HG02938 (cell line): ENCODE data around the gene SETX.
A peak's percentile ranks its signal among the peaks of the same experiment; 100 is the strongest.
"Not testable (repeated sequence)": the region's sequence is repeated elsewhere in the genome, so short reads cannot be mapped to it uniquely, and the experiment has no call there.

ENCODE experiments used
- ATAC-seq: cut with Tn5 transposase; IDR thresholded peaks from one replicate; pipeline ENCODE4 v1.9.1; 2021; ENCODE audit warnings: mild to moderate bottlenecking, moderate library complexity; ENCODE audit not compliant: unreplicated experiment

SETX gene, protein sequence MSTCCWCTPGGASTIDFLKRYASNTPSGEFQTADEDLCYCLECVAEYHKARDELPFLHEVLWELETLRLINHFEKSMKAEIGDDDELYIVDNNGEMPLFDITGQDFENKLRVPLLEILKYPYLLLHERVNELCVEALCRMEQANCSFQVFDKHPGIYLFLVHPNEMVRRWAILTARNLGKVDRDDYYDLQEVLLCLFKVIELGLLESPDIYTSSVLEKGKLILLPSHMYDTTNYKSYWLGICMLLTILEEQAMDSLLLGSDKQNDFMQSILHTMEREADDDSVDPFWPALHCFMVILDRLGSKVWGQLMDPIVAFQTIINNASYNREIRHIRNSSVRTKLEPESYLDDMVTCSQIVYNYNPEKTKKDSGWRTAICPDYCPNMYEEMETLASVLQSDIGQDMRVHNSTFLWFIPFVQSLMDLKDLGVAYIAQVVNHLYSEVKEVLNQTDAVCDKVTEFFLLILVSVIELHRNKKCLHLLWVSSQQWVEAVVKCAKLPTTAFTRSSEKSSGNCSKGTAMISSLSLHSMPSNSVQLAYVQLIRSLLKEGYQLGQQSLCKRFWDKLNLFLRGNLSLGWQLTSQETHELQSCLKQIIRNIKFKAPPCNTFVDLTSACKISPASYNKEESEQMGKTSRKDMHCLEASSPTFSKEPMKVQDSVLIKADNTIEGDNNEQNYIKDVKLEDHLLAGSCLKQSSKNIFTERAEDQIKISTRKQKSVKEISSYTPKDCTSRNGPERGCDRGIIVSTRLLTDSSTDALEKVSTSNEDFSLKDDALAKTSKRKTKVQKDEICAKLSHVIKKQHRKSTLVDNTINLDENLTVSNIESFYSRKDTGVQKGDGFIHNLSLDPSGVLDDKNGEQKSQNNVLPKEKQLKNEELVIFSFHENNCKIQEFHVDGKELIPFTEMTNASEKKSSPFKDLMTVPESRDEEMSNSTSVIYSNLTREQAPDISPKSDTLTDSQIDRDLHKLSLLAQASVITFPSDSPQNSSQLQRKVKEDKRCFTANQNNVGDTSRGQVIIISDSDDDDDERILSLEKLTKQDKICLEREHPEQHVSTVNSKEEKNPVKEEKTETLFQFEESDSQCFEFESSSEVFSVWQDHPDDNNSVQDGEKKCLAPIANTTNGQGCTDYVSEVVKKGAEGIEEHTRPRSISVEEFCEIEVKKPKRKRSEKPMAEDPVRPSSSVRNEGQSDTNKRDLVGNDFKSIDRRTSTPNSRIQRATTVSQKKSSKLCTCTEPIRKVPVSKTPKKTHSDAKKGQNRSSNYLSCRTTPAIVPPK (N-terminal part only)

DNA sequence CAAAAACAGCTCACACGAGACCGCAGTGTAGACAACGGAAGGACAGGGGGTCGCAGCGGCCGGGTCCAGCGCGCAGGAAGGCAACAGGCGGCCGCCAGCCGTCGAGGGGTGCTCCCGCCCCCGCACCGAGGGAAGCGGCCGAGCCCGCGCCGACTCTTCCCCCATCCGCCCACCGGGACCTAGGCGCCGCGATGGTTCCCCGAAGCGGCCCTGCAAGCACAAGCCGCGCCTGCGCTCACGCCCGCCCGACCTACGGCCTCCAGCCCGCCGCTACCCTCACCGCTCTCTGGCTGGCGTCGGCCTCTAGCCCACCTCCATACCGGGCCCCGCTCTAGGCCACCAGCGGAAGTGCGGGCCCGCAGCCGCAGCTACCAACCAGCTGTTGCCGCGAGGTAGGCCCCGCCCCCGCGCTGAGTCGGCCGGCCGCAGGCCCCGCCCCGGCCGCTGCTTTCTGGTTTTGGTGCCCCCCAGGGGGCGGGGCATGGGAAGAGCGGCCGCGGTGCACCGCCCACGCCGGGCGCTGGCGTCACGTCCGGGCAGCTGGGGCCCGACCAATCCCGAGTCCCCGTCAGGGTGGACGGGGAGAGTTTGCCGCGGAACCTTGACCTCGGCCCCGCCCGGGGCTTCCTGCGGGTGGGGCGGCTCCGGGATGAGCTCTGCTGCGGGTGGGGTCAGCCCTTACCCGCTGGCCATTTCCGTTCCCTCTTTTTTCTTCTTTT is at the start of gene SETX:
TSS of gene SETX (minus strand) at position 350 of the 719 bp plus-strand sequence. CDS start 5,558 bp downstream, outside the sequence.
- peak; percentile 72 for ATAC-seq

DNA sequence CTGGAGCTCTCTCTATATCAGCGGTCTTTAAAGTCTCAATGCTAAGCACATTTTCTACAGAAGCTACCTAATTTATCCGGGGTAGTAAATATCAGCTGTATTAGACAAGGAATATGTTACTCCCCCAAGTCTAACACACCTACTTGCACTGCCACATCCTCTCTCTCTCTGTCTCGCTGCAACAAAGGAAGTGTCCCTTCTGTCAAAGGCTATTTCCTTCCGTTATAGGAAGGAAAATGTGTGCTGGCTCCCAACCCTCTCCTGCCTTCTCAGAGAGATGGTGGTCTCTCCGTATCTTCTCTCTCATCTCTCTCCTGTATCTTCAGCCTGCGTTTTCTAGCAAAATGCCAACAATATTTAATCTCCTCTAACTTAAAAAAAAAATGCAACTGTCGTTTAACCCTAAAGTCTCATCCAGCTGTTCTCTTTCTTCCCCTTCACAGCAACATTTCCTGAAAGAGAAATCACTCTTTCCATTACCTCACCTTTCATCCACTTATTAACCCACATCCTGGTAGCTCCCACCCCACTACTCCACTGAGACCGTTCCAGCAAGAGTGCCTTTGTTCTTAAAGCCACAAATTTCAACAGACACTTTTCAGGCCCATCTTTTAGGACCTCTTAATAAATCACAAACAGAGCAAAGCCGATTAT is 49.6 kb upstream of the SETX start:
- ATAC-seq = no peak

DNA sequence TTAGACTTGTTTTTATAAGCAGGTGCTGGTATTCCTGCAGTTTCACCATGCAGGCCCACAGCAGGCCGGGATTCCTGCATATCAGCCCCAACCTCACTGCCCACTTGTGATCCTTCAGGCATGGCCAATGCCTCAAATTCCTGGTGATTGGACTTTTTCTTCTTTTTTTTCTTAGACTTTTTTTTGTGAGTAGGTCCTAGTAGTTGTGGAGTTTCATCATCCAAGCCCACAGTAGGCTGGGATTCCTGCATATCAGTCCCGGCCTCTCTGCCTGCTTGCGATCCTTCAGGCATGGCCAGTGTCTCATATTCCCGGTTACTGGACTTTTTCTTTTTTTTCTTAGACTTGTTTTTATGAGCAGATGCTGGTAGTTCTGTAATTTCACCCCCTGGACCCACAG is 47.0 kb upstream of the SETX start:
- ATAC-seq = no peak

DNA sequence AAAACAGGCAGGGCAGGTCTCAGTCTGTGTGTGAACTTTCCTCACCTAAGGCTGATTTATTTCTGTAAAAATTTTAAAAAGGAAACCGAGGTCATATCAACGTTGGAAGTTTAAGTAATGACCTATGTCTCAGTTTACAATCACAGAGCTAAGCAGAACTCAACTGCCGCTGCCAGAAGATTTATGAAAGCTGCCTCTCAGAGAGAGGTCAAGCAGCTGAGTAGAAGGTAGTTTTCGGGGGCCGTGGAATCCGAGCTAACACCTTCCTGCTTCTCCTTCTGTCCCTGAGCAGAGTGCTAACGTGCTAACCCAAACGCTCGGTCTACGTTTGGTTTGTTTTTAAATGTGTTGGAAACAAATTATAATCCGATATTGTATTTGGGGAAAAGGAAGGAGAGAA is 40.8 kb upstream of the SETX start:
- ATAC-seq = no peak

DNA sequence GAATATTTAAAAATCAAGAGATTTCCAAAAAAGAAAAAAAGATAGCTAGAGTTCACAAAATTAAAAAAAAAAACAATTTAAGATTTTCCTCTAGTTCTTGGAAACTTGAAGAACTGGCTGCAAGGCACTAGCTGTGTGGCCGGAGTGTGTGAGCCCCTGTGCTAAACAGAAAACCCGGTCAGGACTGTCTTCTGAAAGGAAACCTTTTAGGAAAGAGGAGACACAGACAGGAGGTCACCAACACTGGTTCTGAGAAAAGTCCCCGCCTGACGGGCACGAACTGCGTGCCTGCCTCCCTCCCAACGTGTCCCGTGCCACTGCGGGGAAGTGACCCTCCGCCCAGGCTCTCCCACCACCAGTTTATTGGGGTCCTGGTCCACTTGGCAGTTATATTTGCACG is 36.7 kb upstream of the SETX start:
- ATAC-seq = no peak

DNA sequence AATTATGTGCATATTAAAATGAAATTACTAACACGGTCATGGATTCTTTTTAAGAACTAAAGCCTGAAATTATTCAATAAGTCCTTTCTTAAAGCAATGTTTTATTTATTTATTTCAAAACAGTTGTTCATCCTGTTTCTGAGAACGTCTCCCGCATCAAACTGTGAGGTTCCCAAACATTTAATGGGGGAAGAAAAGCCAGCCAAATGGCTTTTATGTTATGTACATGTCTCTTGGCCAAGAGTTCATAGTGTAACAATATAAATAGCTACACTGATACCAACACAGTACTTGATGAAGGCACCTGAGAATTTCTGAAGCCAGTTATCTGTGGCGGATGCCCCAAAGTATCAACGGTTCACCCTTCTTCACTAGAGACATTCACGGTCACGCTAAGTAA is 36.2 kb upstream of the SETX start:
- ATAC-seq = no peak

DNA sequence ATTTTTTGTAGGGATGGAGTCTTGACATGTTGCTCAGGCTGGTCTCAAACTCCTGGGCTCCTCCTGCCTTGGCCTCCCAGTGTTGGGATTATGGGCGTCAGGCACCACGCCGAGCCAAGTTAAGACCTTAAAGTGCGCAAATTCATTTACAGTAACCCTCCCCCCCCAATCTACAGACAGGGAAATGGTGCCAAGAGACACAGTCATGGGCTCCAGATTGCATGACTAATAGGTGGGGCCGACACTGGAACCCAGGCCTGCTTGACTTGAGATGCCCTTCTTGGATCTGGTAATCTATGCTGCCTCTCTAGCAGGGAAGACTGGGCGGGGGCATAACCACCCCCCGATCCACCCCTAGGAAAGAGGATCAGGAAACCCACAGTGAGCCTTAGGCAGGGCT is 32.3 kb upstream of the SETX start:
- no peak for ATAC-seq

DNA sequence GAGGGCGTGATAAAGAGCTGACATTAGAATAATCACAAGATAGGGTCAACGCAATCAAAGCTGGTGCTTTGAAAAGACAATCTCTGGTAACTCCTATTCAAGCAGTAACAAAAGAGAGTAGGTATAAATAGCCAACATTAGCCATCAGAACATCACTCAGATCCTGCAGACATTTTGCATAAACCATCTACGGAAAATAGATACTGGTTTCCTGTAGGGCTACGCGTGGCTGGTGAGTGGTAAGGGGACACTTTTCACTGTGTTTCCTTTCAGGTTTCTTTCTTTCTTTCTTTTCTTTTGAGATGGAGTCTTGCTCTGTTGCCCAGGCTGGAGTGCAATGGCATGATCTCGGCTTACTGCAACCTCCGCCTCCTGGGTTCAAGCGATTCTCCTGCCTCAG is 29.6 kb upstream of the SETX start:
- no peak for ATAC-seq

DNA sequence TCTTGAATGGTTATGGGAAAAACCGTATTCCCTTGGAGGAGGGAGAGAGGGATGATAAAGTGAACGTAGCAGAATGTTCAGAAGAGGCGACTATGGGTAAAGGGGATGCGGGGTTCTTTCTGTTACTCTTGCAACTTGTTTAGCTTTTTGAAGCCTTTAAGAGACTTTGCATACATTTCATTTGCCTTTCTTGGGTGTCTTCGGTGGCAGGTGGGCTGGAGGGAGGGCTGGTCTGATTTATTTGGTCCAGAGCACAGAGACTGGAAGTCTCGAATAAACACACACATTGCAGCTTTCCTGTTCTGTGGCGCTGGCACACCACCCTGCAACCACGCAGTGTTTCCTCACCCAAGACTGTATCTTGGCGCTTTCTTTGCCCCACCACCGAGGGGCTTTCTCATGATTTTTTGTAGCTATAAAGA is 28.7 kb upstream of the SETX start:
- no peak for ATAC-seq

DNA sequence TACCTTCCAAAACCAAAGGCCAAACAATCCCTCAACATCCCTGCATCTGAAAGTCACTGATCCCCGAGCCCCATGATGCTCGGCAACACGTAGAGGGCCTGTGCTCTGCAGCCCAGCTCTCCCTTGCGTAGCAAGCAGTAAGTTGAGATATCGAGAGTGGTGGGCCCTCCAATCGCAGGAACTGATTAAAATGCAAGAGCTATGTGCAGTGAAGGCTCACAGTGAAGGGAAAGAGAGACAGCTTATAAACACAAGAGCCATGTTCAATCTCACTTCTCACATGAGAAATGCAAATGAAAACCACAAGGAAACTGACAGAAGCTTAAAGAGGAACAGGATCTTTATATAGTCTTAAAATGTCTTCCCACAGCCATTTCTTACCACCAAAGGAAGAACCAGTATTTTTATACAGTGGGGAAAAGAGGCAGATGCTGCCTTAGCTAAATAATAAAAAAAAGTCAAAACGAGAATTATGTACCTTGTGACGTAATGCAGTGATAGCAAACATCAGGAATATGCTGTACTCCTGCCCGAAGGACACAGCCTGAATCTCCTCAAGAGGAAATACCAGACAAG is 27.3 kb upstream of the SETX start:
- peak; percentile 76 for ATAC-seq

DNA sequence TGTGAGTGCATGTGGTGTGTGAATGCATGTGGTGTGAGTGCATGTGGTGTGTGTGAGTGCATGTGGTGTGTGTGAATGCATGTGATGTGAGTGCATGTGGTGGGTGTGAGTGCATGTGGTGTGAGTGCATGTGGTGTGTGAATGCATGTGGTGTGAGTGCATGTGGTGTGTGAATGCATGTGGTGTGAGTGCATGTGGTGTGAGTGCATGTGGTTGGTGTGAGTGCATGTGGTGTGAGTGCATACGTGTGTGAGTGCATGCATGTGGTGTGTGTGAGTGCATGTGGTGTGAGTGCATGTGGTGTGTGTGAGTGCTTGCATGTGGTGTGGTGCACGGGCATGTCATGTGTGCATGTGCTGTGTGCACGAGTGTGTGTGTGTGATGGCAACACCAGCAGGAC is 23.6 kb upstream of the SETX start:
- ATAC-seq = not testable (repeated sequence)

DNA sequence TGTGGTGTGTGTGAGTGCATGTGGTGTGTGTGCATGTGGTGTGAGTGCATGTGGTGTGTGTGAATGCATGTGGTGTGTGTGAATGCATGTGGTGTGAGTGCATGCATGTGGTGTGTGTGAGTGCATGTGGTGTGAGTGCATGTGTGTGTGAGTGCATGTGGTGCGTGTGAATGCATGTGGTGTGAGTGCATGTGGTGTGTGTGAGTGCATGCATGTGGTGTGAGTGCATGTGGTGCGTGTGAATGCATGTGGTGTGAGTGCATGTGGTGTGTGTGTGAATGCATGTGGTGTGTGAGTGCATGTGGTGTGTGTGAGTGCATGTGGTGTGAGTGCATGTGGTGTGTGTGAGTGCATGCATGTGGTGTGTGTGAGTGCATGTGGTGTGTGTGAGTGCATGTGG is 23.0 kb upstream of the SETX start:
- not testable (repeated sequence) for ATAC-seq

DNA sequence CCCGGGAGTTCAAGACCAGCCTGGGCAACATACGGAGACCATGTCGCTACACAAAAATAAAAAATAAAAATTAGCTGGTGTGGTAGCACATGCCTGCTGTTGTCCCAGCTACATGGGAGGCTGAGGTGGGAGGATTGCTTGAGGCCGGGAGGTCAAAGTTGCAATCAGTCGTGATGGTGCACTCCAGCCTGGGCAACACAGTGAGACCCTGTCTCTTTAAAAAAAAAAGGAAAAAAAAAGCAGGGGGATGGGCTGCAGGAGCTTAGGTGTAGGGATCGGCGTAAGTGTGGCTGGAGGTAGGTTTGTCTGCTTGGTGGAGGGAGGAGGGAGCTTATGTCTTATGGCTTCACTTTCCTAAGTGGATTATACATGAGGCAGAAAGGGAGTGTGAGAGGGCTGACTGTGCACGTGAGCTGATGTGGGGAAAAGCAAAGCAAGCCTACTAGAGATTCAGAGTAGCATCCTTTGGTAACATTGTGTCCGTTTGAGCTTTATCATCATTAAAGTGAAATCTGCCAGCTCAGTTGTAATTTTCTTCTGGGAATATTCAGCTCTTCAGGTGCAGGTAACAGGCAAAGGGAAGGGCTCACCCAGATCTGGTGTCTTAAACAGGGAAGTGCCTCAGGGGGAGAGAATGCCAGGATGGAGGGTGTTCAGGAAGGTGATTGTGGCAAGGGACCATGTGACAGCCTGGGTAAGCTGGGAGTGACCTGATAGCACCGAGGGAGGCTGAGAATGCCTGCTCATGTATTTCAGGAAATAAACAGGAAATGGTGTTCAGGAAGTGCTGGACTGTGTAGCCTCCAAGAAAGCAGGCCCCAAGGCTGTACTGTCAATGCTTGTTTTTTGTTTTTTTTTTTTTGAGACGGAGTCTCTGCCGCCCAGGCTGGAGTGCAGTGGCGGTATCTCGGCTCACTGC is 17.6 kb upstream of the SETX start:
- no peak for ATAC-seq

DNA sequence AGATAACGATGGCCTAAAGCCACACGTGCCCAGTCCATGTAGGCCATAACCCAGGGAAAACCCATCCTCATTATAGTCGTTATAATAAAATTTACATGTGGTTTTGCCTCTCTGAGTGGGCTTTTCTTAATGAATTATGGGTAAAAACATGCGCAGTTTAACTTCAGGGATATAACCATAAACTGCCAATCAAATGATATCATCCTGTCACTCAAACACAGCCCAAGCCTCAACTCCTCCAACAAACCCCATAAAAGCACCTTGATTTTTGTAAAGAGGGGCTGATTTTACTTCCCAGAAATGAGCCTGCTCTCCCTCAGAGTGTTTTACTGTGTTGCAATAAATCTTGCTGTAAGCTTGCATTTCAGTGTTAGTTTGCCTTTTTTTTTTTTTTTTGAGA is 15.8 kb upstream of the SETX start:
- no peak for ATAC-seq

DNA sequence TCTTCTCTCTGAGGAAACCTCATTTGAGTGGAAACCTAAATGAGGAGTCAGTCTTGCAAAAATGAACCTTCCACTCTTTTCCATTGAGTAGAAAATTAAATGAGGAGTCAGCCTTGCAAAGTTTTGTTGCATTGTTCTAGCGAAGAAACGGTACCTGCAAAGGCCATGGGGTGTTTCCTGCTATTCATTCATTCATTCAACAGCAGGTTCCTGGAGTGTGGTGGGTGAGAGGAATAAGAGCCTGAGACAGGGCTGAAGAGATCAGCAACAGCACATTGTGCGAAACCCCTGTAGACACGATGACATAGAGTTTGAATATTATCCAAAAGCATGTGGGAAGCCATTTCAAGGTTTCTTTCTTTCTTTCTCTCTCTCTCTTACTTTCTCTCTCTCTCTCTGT is 14.6 kb upstream of the SETX start:
- no peak for ATAC-seq

DNA sequence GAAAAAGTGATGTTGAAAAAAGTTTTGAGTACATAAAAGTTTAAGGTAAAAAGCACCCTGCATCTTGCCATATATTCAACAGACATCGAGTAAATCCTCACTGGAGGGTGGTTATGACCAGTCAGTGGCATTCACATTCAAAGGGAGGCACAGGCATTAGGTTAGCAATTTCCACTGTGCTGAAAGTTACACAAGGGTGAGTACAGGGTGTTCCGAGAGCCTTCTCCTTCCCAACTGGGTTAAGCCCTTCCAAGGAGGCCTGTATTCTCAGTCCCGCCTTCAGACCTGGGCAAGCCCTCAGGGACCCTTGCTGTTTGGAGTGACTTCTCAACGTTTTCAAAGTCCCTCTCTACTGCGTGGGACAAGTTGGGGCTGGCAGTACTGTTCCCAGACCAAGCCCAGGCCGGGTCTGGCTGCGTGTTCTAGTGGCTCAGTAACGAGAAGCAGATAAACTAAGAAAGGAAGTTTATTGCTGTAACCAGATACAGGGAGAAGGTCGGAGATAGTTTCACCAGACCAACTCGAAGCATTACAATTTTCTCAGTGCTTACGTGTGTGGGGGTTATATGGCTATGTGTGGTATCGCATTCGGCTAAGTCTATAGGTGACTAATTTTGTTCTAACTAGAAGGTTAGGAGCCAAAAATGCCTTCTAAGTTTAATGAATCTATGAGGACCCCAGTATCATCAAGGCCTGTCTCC is 13.0 kb upstream of the SETX start:
- no peak for ATAC-seq

DNA sequence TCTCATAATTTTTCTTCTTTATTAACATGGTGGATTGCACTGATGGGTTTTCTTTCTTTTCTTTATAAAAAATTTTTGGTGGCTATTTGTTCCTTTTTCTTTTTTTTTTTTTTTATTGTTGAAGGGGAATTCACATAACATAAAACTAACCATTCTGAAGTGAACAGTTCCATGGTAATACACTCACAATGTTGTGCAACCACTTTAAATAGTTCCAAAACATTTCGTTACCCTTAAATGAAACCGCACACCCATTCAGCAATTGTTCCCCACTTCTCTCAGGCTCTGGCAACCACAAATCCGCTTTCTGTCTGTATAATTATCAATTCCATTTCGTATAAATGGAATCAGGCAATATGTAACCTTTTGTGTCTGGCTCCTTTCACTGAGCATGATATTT is 11.7 kb upstream of the SETX start:
- ATAC-seq = no peak

DNA sequence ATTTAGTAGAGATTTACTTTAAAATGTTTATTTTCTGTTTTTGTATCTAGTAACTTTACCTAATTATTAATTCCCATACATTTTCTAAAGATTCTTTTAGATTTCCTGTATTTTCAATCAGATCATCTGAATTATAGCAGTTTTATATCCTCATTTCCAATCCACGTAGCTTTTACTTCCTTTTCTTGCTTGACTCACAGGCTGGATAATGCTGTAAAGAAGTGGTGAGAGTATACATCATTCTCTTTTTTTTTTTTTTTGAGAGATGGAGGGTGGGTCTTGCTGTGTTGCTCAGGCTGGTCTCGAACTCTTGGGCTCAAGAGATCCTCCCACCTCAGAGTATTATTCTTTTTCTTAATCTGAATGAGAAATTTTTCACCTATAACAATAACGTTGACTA is 11.2 kb upstream of the SETX start:
- no peak for ATAC-seq
